Upper lobe of left lung (tissue), 6 donors: Measurements from ENCODE around the gene HCRT. TPM values are rescaled to one million over a fixed set of nuclear protein-coding genes. Genes with fewer than 3 reads are reported as not detected.

ENCODE experiments used
- ATAC-seq, 2 donors: fragments of 200-7000 bp; cut with Tn5 transposase; one replicate each; pipeline ENCODE4 v1.9.1; 2022; ENCODE audit warnings: mild to moderate bottlenecking in 2 of 2, moderate library complexity in 2 of 2; ENCODE audit not compliant: low FRiP score in 2 of 2
- DNase-seq, 2 donors: peaks; one replicate each; pipeline ENCODE4 v3.0.0-alpha.2; 2019 to 2020
- H3K27ac ChIP-seq, 4 donors: fragments of 200-600 bp; sonication (generic); one replicate each; pipeline ENCODE4 v1.5.1; 2016 to 2019
- H3K27me3 ChIP-seq, 4 donors: fragments of 200-600 bp; sonication (generic); one replicate each; pipeline ENCODE4 v1.5.1; 2017 to 2019
- H3K36me3 ChIP-seq, 4 donors: fragments of 200-600 bp; sonication (generic); one replicate each; pipeline ENCODE4 v1.5.1; 2016 to 2019
- H3K4me1 ChIP-seq, 4 donors: fragments of 200-600 bp; sonication (generic); one replicate each; pipeline ENCODE4 v1.5.1; 2018 to 2019
- H3K4me3 ChIP-seq, 4 donors: fragments of 200-600 bp; sonication (generic); one replicate each; pipeline ENCODE4 v1.5.1; 2017 to 2019; ENCODE audit warnings: mild to moderate bottlenecking in 2 of 4, moderate library complexity in 1 of 4
- H3K9me3 ChIP-seq, 4 donors: fragments of 200-600 bp; sonication (generic); one replicate each; pipeline ENCODE4 v1.5.1; 2018 to 2019
- CTCF ChIP-seq, 6 experiments: fragments of 450-650 bp in 4 of 6; fragments of 200-600 bp in 2 of 6; sonication (generic) in 2 of 6; IDR thresholded peaks; one replicate each; pipeline ENCODE4 v1.5.1; 2016 to 2019; ENCODE audit warnings: antibody characterized with exemption in 6 of 6
- EP300 ChIP-seq, 4 donors: sonication (generic); formaldehyde crosslinking; IDR thresholded peaks; one replicate each; pipeline ENCODE4 v1.5.1; 2017; ENCODE audit warnings: antibody characterized with exemption in 4 of 4, control low read depth in 2 of 4
- POLR2A ChIP-seq, 4 donors: fragments of 450-650 bp; IDR thresholded peaks; one replicate each; pipeline ENCODE4 v1.5.1; 2016 to 2017; ENCODE audit warnings: antibody characterized with exemption in 4 of 4, mild to moderate bottlenecking in 2 of 4
- POLR2AphosphoS5 ChIP-seq, 2 donors: sonication (generic); formaldehyde crosslinking; IDR thresholded peaks; one replicate each; pipeline ENCODE4 v1.5.1; 2017; ENCODE audit warnings: antibody characterized with exemption in 2 of 2
- WGBS, 2 donors: methylation state at CpG; one replicate each; pipeline ENCODE4 v1.1.5; 2017 to 2018; 5-methylcytosine and 5-hydroxymethylcytosine counted together
- total RNA-seq, 6 donors: library from RNA; depleted of rRNA in 4 of 6; stranded (reverse); fragments of >200 nt in 4 of 6; gene quantifications; one replicate each; pipeline versions ENCODE4 v1.1.0 to v1.2.1, GENCODE V29; 2016 to 2021
- donor health status: DM: no; HTN: no; CAD: no; lungs with moderate emphysema.
- donor health status: DM: no; HTN: yes; CAD: no; lungs with severe emphysema.

HCRT gene
- total RNA-seq, 6 donors from 2014 or later: not detected

GRCh38 chr17:42182927-42183734 is 2.1 kb downstream of the HCRT start:
- Histone ChIP-seq H3K4me1 (peaks cover 24 to 48% (median 36%) of the 10 kb centered on the region in 4 donors), H3K36me3 (no peaks in the 10 kb centered on the region), H3K27me3 (peaks cover 0 to 16% (median 8%) of the 10 kb centered on the region in 4 donors), H3K4me3 (peak overlapping the region in 3 of 4 donors; percentile 46 to 62 (median 60)), H3K27ac (peak overlapping the region; percentile 61 to 86 (median 80)), H3K9me3 (no peaks in the 10 kb centered on the region)
- WGBS, 2 donors: 58 to 64% methylated on average over 9 of the region's 9 CpGs
- DNase-seq (no peak), ATAC-seq (no peak)
- no peak for TF ChIP-seq EP300 (IDR thresholded peaks at IDR 0.05)
- no peak for TF ChIP-seq POLR2A (IDR thresholded peaks at IDR 0.05)
- no peak for TF ChIP-seq POLR2AphosphoS5 (IDR thresholded peaks at IDR 0.05)
- no peak for TF ChIP-seq CTCF (IDR thresholded peaks at IDR 0.05)

DNA sequence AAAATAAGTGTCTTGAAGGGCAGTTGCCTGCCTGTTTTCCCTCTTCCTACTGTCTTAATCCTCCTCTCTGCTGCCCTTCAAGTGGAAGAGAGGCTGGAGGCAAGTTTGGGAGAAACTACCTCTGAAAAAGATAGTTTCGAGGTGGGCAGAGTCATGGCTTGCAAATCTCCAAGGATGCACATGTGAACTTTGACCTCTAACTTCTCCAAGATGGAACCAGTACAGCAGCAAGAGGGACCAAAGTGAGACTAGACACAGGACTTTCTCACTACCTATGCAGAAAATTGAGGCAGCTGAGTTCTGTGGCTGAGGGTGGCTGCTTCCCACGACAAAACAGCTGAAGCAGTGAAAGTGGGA is 3.4 kb downstream of the HCRT start:
- Histone ChIP-seq H3K4me1 (peaks cover 24 to 48% (median 36%) of the 10 kb centered on the region in 4 donors), H3K36me3 (no peaks in the 10 kb centered on the region), H3K27me3 (peaks cover 0 to 16% (median 8%) of the 10 kb centered on the region in 4 donors), H3K9me3 (no peaks in the 10 kb centered on the region), H3K4me3 (no peak overlapping the region), H3K27ac (no peak overlapping the region)
- DNase-seq (no peak), ATAC-seq (no peak)
- TF ChIP-seq POLR2AphosphoS5 (IDR thresholded peaks at IDR 0.05) (no peak), POLR2A (IDR thresholded peaks at IDR 0.05) (no peak), EP300 (IDR thresholded peaks at IDR 0.05) (no peak), CTCF (IDR thresholded peaks at IDR 0.05) (no peak)
- 80 to 91% methylated on average over 2 of the region's 2 CpGs for WGBS, 2 donors

- Histone ChIP-seq H3K4me1 (peaks cover 24 to 48% (median 36%) of the 10 kb centered on the region in 4 donors), H3K9me3 (no peaks in the 10 kb centered on the region), H3K27me3 (peaks cover 0 to 16% (median 8%) of the 10 kb centered on the region in 4 donors), H3K4me3 (peak within 1 kb of the TSS in 3 of 4 donors; percentile 39 to 51 (median 50)), H3K36me3 (no peaks in the 10 kb centered on the region), H3K27ac (no peak within 1 kb of the TSS)
- WGBS, 2 donors: 7 to 44% methylated on average over 3 to 27 of the region's 60 CpGs
- peak; percentile 86 to 94 for DNase-seq
- TF ChIP-seq CTCF (IDR thresholded peaks at IDR 0.05) (peak; percentile 37 to 76 (median 62)), POLR2A (IDR thresholded peaks at IDR 0.05) (no peak)
- ATAC-seq: peak; percentile 65 to 75
Measured at GRCh38 chr17:42180922-42181850, 4.1 kb downstream of the HCRT start, which contains the start of gene KCNH4. Gene KCNH4, minus strand, starts transcription at chr17:42181142. Its CDS starts 197 bp downstream, at chr17:42180945.

- Histone ChIP-seq H3K4me3 (peak overlapping the region in 3 of 4 donors; percentile 39 to 51 (median 50)), H3K9me3 (no peaks in the 10 kb centered on the region), H3K27ac (no peak overlapping the region), H3K4me1 (peaks cover 24 to 48% (median 36%) of the 10 kb centered on the region in 4 donors), H3K36me3 (no peaks in the 10 kb centered on the region), H3K27me3 (peaks cover 0 to 16% (median 8%) of the 10 kb centered on the region in 4 donors)
- no peak for ATAC-seq
- DNase-seq: no peak
- 3 to 4% methylated on average over 30 to 33 of the region's 33 CpGs for WGBS, 2 donors
- TF ChIP-seq POLR2A (IDR thresholded peaks at IDR 0.05) (no peak), CTCF (IDR thresholded peaks at IDR 0.05) (no peak), EP300 (IDR thresholded peaks at IDR 0.05) (no peak), POLR2AphosphoS5 (IDR thresholded peaks at IDR 0.05) (no peak)
Measured at GRCh38 chr17:42180411-42180921, 4.8 kb downstream of the HCRT start.
